Left lung (tissue), 10 donors: ENCODE results near the gene ST6GALNAC3. TPM values are rescaled to one million over a fixed set of nuclear protein-coding genes. Genes with fewer than 3 reads are reported as not detected.

Source experiments
- ATAC-seq: fragments of 200-7000 bp; cut with Tn5 transposase; one replicate; pipeline ENCODE4 v1.9.1; 2020; ENCODE audit warnings: moderate library complexity
- DNase-seq, 4 donors: peaks; one replicate each; pipeline ENCODE4 v3.0.0-alpha.2; 2013 to 2020
- H3K27ac ChIP-seq, 2 donors: fragments of 200-600 bp; sonication (generic) in 1 of 2; one replicate each; pipeline versions ENCODE4 v1.5.0 to v1.8.0; 2020 to 2021
- H3K27me3 ChIP-seq, 2 donors: fragments of 200-600 bp; sonication (generic) in 1 of 2; one replicate each; pipeline versions ENCODE4 v1.5.0 to v1.8.0; 2020 to 2021
- H3K36me3 ChIP-seq, 2 donors: fragments of 200-600 bp; sonication (generic) in 1 of 2; one replicate each; pipeline versions ENCODE4 v1.5.0 to v1.8.0; 2020 to 2021
- H3K4me1 ChIP-seq, 2 donors: fragments of 200-600 bp; one replicate each; pipeline ENCODE4 v1.8.0; 2021
- H3K4me3 ChIP-seq, 2 donors: fragments of 200-600 bp; sonication (generic) in 1 of 2; one replicate each; pipeline versions ENCODE4 v1.5.0 to v1.8.0; 2020 to 2021; ENCODE audit warnings: mild to moderate bottlenecking in 1 of 2
- H3K9me3 ChIP-seq, 2 donors: fragments of 200-600 bp; sonication (generic) in 1 of 2; one replicate each; pipeline versions ENCODE4 v1.5.0 to v1.8.0; 2020 to 2021
- intact Hi-C, 2 donors: fragments of 100-400 bp; cut with DNase I; formaldehyde crosslinking; loops; one replicate each; pipeline versions ENCODE4 v1.11.2 to v1.14.2; 2022
- polyA plus RNA-seq, 6 donors: library from polyadenylated mRNA; unstranded; fragments of 120-200 nt; gene quantifications; one replicate each; pipeline ENCODE4 v1.2.1, GENCODE V29; 2013; ENCODE audit not compliant: insufficient read length in 6 of 6
- total RNA-seq, 2 donors: library from RNA; stranded (reverse); fragmentation: NEBNext Ultra II Directional; extraction: Animal tissue kit (Norgen Biotek cat#: 25700); gene quantifications; one replicate each; pipeline ENCODE4 v1.2.1, GENCODE V29; 2021
- TF ChIP-seq, protein P1 (sequence below), 2 donors: fragments of 200-600 bp; sonication (generic) in 1 of 2; IDR thresholded peaks; one replicate each; pipeline versions ENCODE4 v1.5.0 to v1.8.0; 2021; ENCODE audit warnings: antibody characterized with exemption in 2 of 2
- donor health status: DM: no; HTN: yes; CAD: no.
- donor health status: DM: no; HTN: no; CAD: no.

ST6GALNAC3 gene
- total and polyA plus RNA-seq, 8 donors = 3.4 to 37.7 (median 30.1) TPM

- TF ChIP-seq, protein P1, sequence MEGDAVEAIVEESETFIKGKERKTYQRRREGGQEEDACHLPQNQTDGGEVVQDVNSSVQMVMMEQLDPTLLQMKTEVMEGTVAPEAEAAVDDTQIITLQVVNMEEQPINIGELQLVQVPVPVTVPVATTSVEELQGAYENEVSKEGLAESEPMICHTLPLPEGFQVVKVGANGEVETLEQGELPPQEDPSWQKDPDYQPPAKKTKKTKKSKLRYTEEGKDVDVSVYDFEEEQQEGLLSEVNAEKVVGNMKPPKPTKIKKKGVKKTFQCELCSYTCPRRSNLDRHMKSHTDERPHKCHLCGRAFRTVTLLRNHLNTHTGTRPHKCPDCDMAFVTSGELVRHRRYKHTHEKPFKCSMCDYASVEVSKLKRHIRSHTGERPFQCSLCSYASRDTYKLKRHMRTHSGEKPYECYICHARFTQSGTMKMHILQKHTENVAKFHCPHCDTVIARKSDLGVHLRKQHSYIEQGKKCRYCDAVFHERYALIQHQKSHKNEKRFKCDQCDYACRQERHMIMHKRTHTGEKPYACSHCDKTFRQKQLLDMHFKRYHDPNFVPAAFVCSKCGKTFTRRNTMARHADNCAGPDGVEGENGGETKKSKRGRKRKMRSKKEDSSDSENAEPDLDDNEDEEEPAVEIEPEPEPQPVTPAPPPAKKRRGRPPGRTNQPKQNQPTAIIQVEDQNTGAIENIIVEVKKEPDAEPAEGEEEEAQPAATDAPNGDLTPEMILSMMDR (IDR thresholded peaks at IDR 0.05) = no peak
- DNase-seq (no peak), ATAC-seq (peak; percentile 14)
- no peak overlapping the region for H3K4me3 ChIP-seq
- H3K4me1 ChIP-seq = no peaks in the 10 kb centered on the region
- peak overlapping the region in 1 of 2 donors; percentile 18 for H3K27ac ChIP-seq
- no peaks in the 10 kb centered on the region for H3K9me3 ChIP-seq
- no peaks in the 10 kb centered on the region for H3K27me3 ChIP-seq
- no peaks in the 10 kb centered on the region for H3K36me3 ChIP-seq
- intact Hi-C loops = no loop called here
Measured at GRCh38 chr1:76068953-76069561, 5.5 kb upstream of the ST6GALNAC3 start.

- ATAC-seq = no peak
- intact Hi-C loops = no loop called here
Measured at GRCh38 chr1:76070538-76070937, 4.0 kb upstream of the ST6GALNAC3 start.

DNA sequence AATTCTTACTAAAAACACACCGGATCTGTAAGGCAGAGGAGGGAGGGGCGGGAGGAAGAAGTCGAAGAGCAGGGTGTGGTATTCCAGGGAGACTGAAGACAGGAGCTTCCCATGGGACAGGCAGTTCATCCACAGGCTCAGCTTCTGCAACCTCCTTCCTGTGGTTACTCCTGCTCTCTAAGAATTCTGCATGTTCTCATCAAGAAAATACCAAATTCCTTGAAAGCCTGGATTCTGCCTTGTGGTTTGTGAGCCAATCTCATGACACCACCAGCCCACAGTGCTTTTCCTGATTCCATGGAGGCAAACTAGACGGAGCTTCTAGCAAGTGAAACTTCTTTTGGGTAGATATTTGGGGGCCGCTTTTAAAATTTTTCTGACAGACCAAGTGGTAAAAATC lies 1.1 kb upstream of the ST6GALNAC3 start:
- DNase-seq (no peak), ATAC-seq (no peak)
- TF ChIP-seq, protein P1 (IDR thresholded peaks at IDR 0.05) = no peak
- Histone ChIP-seq H3K27me3 (no peaks in the 10 kb centered on the region), H3K36me3 (no peaks in the 10 kb centered on the region), H3K27ac (no peak overlapping the region), H3K9me3 (no peaks in the 10 kb centered on the region), H3K4me1 (peaks cover 5 to 22% of the 10 kb centered on the region in 2 donors), H3K4me3 (no peak overlapping the region)
- intact Hi-C loops = no loop called here

More at GRCh38 chr1:76070538-76070937, 4.0 kb upstream of the ST6GALNAC3 start:
- H3K9me3 ChIP-seq = no peaks in the 10 kb centered on the region
- H3K36me3 ChIP-seq = no peaks in the 10 kb centered on the region
- H3K27ac ChIP-seq = no peak overlapping the region
- TF ChIP-seq, protein P1 (IDR thresholded peaks at IDR 0.05) = no peak
- DNase-seq = no peak
- no peaks in the 10 kb centered on the region for H3K27me3 ChIP-seq
- H3K4me3 ChIP-seq = no peak overlapping the region
- peaks cover 5 to 9% of the 10 kb centered on the region in 2 donors for H3K4me1 ChIP-seq

GRCh38 chr1:76075188-76075489 lies 593 bp downstream of the ST6GALNAC3 start:
- Histone ChIP-seq H3K27me3 (no peaks in the 10 kb centered on the region), H3K27ac (peak overlapping the region in 1 of 2 donors; percentile 85), H3K9me3 (no peaks in the 10 kb centered on the region), H3K36me3 (no peaks in the 10 kb centered on the region), H3K4me1 (peaks cover 5 to 22% of the 10 kb centered on the region in 2 donors), H3K4me3 (peak overlapping the region; percentile 56 to 73)
- DNase-seq (peak in 1 of 4 donors; percentile 71), ATAC-seq (no peak)
- TF ChIP-seq, protein P1 (IDR thresholded peaks at IDR 0.05) = no peak
- intact Hi-C loops = no loop called here

GRCh38 chr1:76075877-76076276 lies 1.3 kb downstream of the ST6GALNAC3 start:
- Histone ChIP-seq H3K27ac (peak overlapping the region in 1 of 2 donors; percentile 85), H3K4me1 (peaks cover 5 to 22% of the 10 kb centered on the region in 2 donors), H3K36me3 (no peaks in the 10 kb centered on the region), H3K9me3 (no peaks in the 10 kb centered on the region), H3K4me3 (peak overlapping the region in 1 of 2 donors; percentile 73), H3K27me3 (no peaks in the 10 kb centered on the region)
- DNase-seq (no peak), ATAC-seq (peak; percentile 9)
- TF ChIP-seq, protein P1 (IDR thresholded peaks at IDR 0.05) = no peak
- intact Hi-C loops = no loop called here
